HepG2 (cell line): ENCODE data around the gene TRIM31. TPM values are rescaled to one million over a fixed set of nuclear protein-coding genes. Genes with fewer than 3 reads are reported as not detected.

Source experiments
- CC2D1A ChIP-seq: sonication (generic); formaldehyde crosslinking; IDR thresholded peaks from 2 replicates; pipeline ENCODE4 v1.8.1; 2023; ENCODE audit warnings: mild to moderate bottlenecking, missing genetic modification reagents
- FIP1L1 ChIP-seq: fragments of 200-400 bp; formaldehyde crosslinking; IDR thresholded peaks from 2 replicates; pipeline ENCODE4 v1.6.1; 2018; ENCODE audit warnings: low read depth, mild to moderate bottlenecking, low read length, moderate library complexity, borderline replicate concordance; ENCODE audit not compliant: insufficient read depth
- HOXA9 ChIP-seq: sonication (generic); formaldehyde crosslinking; IDR thresholded peaks from 2 replicates; pipeline ENCODE4 v1.8.1; 2022; ENCODE audit warnings: missing genetic modification reagents, mild to moderate bottlenecking, moderate library complexity, borderline replicate concordance
- KAT8 ChIP-seq: IDR thresholded peaks from 2 replicates; pipeline ENCODE4 v1.6.1; 2016; ENCODE audit warnings: missing genetic modification reagents, missing compliant biosample characterization
- KDM5A ChIP-seq: fragments of 200-600 bp; sonication (generic); IDR thresholded peaks from 2 replicates; pipeline ENCODE4 v1.7.0; 2018; ENCODE audit warnings: antibody characterized with exemption, mild to moderate bottlenecking, low read length, borderline replicate concordance
- MIXL1 ChIP-seq: IDR thresholded peaks from 2 replicates; pipeline ENCODE4 v1.6.1; 2016
- MTA1 ChIP-seq: sonication (generic); formaldehyde crosslinking; IDR thresholded peaks from 2 replicates; pipeline ENCODE4 v1.4.0; 2020; ENCODE audit warnings: missing genetic modification reagents, mild to moderate bottlenecking, borderline replicate concordance
- SETDB1 ChIP-seq: sonication (generic); formaldehyde crosslinking; IDR thresholded peaks from 2 replicates; pipeline ENCODE4 v1.5.1; 2020; ENCODE audit warnings: missing genetic modification reagents, mild to moderate bottlenecking, borderline replicate concordance
- SIN3A ChIP-seq: IDR thresholded peaks from 2 replicates; pipeline ENCODE4 v1.6.1; 2011; ENCODE audit warnings: low read depth, mild to moderate bottlenecking, control low read depth, low read length, borderline replicate concordance
- TCF7L2 ChIP-seq: IDR thresholded peaks from 2 replicates; pipeline ENCODE4 v1.6.1; 2011; ENCODE audit warnings: mild to moderate bottlenecking, low read depth, low read length, moderate library complexity
- ZBTB21 ChIP-seq: sonication (generic); formaldehyde crosslinking; IDR thresholded peaks from 2 replicates; pipeline ENCODE4 v1.4.0; 2020; ENCODE audit warnings: missing genetic modification reagents
- ZNF207 ChIP-seq: fragments of 450-650 bp; IDR thresholded peaks from 2 replicates; pipeline ENCODE4 v1.6.1; 2016; ENCODE audit warnings: antibody characterized with exemption, borderline replicate concordance
- ZNF326 ChIP-seq: sonication (generic); formaldehyde crosslinking; IDR thresholded peaks from 2 replicates; pipeline ENCODE4 v1.4.0; 2020; ENCODE audit warnings: missing genetic modification reagents, borderline replicate concordance
- ZNF329 ChIP-seq: sonication (generic); formaldehyde crosslinking; IDR thresholded peaks from 2 replicates; pipeline ENCODE4 v1.9.0; 2021; ENCODE audit warnings: low read depth, mild to moderate bottlenecking, missing genetic modification reagents
- ZNF44 ChIP-seq: sonication (generic); formaldehyde crosslinking; IDR thresholded peaks from 2 replicates; pipeline ENCODE4 v1.5.1; 2020; ENCODE audit warnings: mild to moderate bottlenecking, missing genetic modification reagents
- ZNF558 ChIP-seq: sonication (generic); formaldehyde crosslinking; IDR thresholded peaks from 2 replicates; pipeline ENCODE4 v1.9.0; 2022; ENCODE audit warnings: mild to moderate bottlenecking, missing genetic modification reagents, borderline replicate concordance
- ZNF674 ChIP-seq: sonication (generic); formaldehyde crosslinking; IDR thresholded peaks from 2 replicates; pipeline ENCODE4 v1.5.0; 2020; ENCODE audit warnings: low read depth, mild to moderate bottlenecking, missing genetic modification reagents
- polyA plus RNA-seq, 8 experiments: library from polyadenylated mRNA; depleted of rRNA in 3 of 8; stranded (reverse) in 7 of 8; unstranded in 1 of 8; fragments of >200 nt; fragmentation: Illumina TruSeq in 4 of 8; extraction: Trizol in 4 of 8; gene quantifications; 2 replicates each; pipeline versions ENCODE4 v1.2.1 to v1.2.3, GENCODE V29; 2011 to 2016; ENCODE audit warnings: low read depth in 4 of 8, missing spikeins in 1 of 8, mixed read lengths in 1 of 8; ENCODE audit not compliant: insufficient read depth in 1 of 8
- total RNA-seq, 5 experiments: library from RNA; depleted of rRNA; stranded (reverse); fragments of >200 nt; fragmentation: Illumina TruSeq; extraction: Trizol; gene quantifications; 2 replicates each; pipeline ENCODE4 v1.2.3, GENCODE V29; 2016; ENCODE audit warnings: low read depth in 1 of 5
- TF ChIP-seq, protein P1 (sequence below): sonication (generic); formaldehyde crosslinking; conservative IDR thresholded peaks from 2 replicates; pipeline ENCODE4 v1.4.0; 2020; ENCODE audit warnings: missing genetic modification reagents
- TF ChIP-seq, protein P2 (sequence below): sonication (generic); formaldehyde crosslinking; IDR thresholded peaks from 2 replicates; pipeline ENCODE4 v1.4.0; 2020; ENCODE audit warnings: missing genetic modification reagents
- TF ChIP-seq, protein P3 (sequence below): sonication (generic); formaldehyde crosslinking; IDR thresholded peaks from 2 replicates; pipeline ENCODE4 v1.5.0; 2020; ENCODE audit warnings: mild to moderate bottlenecking, missing genetic modification reagents, borderline replicate concordance

TRIM31 gene
- total and polyA plus RNA-seq, 2 of the 13 experiments (the other 11 are each of a cell fraction or from before 2014, with no cell fraction given) = 0.13 to 0.51 TPM

DNA sequence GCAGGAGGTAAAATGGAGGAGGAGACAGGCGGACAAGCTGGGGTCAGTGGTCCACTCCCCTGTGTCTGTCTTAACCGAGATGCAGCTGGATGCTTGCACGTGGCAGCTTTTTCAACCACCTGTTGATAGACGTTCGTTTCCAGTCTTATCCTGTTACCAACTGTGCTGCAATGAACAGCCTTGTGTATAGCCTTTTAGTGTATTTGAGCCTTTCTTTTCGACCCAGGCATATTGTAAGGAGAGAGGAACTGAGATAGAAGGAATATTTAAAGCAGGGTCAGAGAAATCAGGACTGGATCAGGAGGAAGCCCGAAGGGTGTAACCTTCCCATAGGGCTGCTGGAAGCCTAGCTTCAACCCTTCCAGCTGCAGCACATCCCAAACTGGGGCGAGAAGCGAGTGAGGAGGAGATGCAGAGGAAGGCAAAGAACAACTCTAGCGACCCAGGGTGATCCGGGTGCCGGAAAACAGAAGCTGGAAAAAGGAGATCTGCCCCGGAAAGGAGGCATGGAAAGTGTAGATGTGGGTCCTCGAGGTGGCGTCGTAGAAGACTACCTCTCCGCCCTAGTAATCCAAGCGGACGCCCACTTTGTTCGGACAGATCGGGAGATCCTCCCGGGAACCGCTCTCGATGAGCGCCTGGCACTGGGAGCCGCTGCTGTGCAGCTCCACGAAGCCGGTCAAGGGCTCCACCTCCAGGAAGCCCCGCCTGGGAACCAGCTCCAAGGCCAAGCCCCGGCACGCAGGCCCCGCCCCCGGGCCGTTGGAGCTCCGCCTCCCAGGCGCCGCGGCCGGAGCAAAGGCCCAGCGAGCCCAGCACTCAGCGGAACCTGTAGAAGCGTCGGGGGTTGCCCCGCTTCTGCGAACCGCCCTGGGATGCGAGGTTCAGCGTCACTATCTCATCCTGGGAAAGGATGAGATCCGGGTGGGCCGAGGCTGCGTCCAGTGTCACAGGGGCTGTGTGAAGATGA is 11.2 kb downstream of the TRIM31 start (continued):
- TF ChIP-seq, protein P1, sequence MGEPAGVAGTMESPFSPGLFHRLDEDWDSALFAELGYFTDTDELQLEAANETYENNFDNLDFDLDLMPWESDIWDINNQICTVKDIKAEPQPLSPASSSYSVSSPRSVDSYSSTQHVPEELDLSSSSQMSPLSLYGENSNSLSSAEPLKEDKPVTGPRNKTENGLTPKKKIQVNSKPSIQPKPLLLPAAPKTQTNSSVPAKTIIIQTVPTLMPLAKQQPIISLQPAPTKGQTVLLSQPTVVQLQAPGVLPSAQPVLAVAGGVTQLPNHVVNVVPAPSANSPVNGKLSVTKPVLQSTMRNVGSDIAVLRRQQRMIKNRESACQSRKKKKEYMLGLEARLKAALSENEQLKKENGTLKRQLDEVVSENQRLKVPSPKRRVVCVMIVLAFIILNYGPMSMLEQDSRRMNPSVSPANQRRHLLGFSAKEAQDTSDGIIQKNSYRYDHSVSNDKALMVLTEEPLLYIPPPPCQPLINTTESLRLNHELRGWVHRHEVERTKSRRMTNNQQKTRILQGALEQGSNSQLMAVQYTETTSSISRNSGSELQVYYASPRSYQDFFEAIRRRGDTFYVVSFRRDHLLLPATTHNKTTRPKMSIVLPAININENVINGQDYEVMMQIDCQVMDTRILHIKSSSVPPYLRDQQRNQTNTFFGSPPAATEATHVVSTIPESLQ (CRISPR knock-in tag) = no peak; the same call in 1 of the 2 replicates
- no peak for TF ChIP-seq FIP1L1
- TF ChIP-seq ZNF207 = no peak
- TF ChIP-seq CC2D1A (CRISPR knock-in tag) = no peak
- TF ChIP-seq SIN3A = peak; percentile 87; the same call in 1 of the 2 replicates
- peak; percentile 31; the same call in 1 of the 2 replicates for TF ChIP-seq KDM5A
- no peak for TF ChIP-seq TCF7L2
- no peak for TF ChIP-seq ZNF44 (CRISPR knock-in tag)
- 0 out of 2 replicates have a peak, but pooled peaks have one; percentile 12 for TF ChIP-seq ZBTB21 (CRISPR knock-in tag)
- no peak for TF ChIP-seq HOXA9 (CRISPR knock-in tag)
- TF ChIP-seq, protein P2, sequence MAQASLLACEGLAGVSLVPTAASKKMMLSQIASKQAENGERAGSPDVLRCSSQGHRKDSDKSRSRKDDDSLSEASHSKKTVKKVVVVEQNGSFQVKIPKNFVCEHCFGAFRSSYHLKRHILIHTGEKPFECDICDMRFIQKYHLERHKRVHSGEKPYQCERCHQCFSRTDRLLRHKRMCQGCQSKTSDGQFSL (CRISPR knock-in tag) = no peak
- peak; percentile 65; the same call in 1 of the 2 replicates for TF ChIP-seq ZNF558
- TF ChIP-seq MTA1 (CRISPR knock-in tag) = peak; percentile 60; the same call in 1 of the 2 replicates
- TF ChIP-seq ZNF674 (CRISPR knock-in tag) = no peak
- peak; percentile 72; the same call in 1 of the 2 replicates for TF ChIP-seq ZNF329
- TF ChIP-seq, protein P3, sequence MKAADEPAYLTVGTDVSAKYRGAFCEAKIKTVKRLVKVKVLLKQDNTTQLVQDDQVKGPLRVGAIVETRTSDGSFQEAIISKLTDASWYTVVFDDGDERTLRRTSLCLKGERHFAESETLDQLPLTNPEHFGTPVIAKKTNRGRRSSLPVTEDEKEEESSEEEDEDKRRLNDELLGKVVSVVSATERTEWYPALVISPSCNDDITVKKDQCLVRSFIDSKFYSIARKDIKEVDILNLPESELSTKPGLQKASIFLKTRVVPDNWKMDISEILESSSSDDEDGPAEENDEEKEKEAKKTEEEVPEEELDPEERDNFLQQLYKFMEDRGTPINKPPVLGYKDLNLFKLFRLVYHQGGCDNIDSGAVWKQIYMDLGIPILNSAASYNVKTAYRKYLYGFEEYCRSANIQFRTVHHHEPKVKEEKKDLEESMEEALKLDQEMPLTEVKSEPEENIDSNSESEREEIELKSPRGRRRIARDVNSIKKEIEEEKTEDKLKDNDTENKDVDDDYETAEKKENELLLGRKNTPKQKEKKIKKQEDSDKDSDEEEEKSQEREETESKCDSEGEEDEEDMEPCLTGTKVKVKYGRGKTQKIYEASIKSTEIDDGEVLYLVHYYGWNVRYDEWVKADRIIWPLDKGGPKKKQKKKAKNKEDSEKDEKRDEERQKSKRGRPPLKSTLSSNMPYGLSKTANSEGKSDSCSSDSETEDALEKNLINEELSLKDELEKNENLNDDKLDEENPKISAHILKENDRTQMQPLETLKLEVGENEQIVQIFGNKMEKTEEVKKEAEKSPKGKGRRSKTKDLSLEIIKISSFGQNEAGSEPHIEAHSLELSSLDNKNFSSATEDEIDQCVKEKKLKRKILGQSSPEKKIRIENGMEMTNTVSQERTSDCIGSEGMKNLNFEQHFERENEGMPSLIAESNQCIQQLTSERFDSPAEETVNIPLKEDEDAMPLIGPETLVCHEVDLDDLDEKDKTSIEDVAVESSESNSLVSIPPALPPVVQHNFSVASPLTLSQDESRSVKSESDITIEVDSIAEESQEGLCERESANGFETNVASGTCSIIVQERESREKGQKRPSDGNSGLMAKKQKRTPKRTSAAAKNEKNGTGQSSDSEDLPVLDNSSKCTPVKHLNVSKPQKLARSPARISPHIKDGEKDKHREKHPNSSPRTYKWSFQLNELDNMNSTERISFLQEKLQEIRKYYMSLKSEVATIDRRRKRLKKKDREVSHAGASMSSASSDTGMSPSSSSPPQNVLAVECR (CRISPR knock-in tag) = peak; percentile 83; the same call in 1 of the 2 replicates
- TF ChIP-seq SETDB1 (CRISPR knock-in tag) = no peak
- TF ChIP-seq KAT8 (CRISPR knock-in tag) = peak; percentile 76
- TF ChIP-seq ZNF326 (CRISPR knock-in tag) = no peak
- peak; percentile 80 for TF ChIP-seq MIXL1
